HG03066 (cell line): ENCODE measurements around the gene SLC6A11.

Experiments
- ATAC-seq: cut with Tn5 transposase; IDR thresholded peaks from one replicate; pipeline ENCODE4 v1.9.1; 2021; ENCODE audit warnings: low read depth; ENCODE audit not compliant: unreplicated experiment

SLC6A11 gene

DNA sequence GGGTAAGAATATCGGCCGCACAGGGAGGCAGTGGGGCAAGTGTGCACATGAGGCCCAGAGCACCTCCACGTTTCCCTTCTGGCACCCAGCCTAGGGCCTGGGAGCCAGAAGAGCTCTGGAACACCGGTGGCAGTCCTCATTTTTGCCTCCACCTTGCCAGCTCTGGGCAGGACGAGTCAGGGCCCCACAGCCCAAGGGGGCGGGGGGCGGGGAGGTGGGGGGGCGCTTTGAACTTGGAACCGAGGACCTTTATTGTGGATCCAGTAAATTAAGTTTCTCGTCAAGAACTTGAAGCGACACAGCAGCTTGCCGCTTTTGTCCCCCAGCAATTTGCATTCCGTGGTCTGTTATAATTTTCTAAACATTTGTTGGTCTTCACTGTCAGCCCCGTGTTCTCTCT lies 66.8 kb downstream of the SLC6A11 start:
- no peak for ATAC-seq

DNA sequence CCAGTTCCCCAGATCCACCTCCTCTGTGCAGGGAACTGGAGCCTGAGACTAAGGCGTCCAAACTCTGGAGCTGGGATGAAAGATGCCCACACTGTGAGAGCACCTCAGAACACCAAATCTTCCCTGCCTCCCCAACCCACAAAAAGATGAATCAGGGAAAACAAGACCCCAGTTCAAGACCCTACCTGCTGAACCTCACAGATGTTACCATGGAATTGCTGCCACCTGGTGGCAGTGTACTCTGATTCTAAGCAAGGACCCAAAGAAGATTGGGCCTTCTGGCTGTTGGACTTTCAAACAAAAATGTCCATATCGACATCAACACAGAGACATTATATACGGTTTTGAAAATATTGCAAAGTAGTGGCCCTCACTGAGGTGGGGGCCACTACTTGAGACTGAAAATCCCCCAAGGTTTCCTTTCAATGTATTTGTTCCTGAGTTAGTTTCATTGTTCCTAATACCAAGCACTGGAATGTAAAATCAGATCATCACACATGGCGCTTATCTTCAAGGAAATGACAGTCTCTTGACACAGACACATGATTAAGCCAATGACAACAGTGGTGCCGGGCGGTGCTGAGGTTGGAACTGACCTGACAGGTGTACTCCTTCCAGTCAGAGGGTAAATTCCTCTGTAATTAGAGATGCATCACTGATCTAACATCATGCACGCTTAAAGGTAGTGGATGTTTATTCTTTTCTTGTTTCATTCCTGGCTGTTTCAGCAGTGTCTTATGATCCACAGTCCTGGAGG lies 67.6 kb downstream of the SLC6A11 start:
- ATAC-seq: no peak

DNA sequence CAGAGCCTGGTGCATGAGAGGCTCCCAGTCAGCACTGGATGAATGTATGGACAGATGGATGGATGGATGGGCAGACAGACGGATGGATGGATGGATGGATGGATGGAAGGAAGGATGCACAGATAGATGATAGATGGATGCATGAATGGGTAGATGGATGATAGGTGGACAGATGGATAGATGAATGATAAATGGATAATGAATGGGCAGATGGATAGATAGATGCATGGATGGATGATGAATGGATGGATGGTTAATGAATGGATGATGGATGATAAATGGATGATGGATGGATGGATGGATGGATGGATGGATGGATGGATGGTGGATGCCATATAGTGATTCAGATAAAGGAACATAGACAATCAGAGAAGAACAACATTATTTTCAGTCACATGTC lies 71.0 kb downstream of the SLC6A11 start:
- ATAC-seq: no peak

DNA sequence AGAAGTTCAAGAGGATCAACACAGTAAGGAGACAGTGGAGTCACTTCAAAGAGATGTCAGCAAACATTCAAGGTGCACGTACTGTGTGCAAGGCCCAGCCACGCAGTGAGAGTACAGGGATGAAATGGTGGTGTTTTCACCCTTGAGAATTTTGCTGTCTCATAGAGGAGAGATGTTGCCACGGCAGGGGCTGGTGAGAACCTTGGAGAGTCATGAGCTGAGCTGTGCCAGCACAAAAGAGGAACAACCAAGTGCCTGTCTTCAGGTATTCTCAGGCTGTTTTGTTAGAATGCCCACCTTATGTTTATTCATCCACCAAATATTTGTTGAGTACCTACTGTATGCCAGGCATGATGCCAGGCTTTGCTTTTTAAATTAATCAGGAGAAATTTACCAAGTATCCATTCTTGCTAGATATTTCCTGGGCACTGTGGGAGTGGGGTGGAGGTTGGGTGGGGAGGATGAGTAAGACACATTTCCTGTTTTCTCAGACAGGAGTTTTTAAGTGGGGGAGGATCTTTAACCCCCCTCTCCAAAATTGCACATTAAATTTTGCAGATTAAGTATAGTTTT lies 72.6 kb downstream of the SLC6A11 start:
- no peak for ATAC-seq

DNA sequence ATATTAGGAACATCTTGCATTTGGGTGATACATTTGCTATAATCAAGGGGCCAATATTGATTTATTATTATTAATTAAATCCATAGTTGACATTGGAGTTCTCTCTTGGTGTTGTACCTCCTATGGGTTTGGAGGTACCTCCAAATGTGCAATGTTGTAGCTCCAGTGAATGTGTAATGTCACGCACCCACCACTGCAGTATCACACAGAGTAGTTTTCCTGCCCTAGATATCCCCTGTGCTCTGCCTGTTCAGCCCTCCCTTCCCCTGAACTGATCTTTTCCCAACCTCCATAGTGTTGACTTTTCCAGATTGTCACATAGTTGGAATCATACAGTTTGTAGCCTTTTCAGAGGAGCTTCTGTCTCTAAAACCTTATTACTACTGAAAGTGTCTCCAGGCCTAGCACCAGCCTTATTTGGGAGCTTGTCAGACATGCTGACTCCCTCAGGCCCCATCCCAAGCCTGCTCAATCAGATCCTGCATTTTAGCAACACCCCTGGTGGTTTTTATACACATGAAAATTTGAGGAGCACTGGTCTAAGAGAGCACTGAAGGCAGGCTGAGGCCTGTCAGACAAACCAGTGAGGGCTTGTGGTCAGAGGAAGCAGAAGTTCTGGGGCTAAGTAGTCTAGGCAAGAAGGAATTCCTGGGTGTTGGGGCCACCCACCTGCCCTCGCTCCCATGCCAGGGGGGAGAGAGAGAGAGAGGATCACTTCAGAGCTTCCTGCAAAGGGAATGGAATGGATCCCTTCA lies 73.4 kb downstream of the SLC6A11 start:
- no peak for ATAC-seq

DNA sequence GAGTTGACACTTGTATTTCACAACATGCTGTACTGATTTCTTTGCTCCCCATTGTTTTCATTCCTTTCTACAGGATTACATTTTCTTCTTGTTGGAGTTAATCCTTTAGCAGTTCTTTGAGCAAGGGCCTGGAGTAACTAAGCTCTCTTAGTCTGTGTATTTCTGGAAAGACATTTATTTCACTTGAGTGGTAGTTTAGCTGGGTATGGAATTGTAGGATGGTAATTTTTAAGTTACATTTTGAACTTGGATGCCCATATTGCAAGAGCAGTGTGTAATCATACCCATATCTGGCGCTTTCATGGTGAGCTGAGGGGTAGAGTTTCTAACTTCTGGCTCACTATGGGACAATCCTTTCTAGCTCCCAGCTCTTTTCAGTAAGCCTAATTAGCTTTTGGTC lies 74.6 kb downstream of the SLC6A11 start:
- ATAC-seq: no peak

DNA sequence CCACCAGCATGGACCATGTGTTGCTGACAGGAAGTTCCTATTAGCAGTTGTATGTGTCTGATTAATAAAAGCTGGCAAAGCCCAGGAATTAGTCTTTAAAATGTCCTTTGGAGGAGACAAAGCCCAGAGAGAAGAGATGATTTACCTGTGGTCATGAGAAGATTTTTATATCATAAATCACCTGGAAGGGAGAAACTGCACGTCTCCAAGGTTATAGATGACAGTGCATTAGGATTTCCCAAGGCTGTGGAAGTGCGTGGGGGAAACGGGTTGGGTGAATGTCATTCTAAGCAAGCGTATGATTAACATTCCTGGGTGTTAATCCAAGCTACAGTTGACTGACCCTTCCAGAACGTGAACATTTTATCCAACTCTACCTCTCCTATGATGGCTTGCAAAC lies 76.6 kb downstream of the SLC6A11 start:
- no peak for ATAC-seq

DNA sequence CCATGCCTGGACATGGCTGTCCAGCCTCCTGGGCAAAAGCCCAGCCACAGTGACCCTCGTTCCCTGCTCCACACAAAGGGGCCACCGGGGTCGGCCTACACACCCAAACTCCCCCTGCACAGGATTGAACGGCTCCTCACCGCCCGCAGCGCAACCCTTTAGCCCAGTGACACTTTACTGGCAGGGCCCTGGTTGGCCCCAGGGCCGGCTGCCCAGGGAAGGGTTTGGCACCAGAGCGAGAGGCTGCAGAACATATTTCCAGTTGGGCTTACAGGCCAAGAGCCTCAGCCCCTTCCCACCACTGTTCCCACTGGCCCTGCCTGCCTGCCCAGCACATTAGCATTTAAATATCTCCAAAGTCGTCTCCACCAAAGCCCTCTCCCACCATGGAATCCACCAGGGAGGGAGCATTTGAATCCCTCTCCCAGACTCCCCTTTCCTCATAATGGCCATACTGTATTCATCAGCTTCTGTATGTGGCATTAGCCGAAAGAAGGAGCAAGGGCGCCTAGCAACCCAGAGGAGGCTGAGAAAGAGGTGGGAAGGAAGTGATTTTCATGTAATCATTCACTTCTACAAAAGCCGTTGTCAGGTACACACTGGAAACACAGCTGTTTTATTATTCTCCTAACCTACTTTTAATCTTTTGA lies 85.4 kb downstream of the SLC6A11 start:
- ATAC-seq: no peak

DNA sequence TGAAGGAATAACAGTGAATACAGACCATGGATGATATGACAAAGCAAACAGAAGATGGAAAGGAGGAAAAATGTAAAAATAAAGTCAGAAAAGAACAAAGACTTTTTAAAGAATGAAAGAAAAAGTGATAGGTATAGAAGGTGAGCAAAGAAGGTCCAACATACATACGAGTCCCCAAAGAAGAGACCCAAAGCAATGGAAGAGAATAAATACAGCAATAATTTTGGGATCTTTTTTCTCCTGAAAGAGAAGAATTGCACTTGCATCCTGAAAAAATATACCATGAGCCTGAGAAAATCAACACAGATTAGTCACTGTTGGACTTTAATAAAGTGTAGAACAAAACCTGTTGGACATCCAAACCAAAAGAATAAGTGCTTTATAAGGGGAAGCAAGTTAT lies 91.2 kb downstream of the SLC6A11 start:
- no peak for ATAC-seq

DNA sequence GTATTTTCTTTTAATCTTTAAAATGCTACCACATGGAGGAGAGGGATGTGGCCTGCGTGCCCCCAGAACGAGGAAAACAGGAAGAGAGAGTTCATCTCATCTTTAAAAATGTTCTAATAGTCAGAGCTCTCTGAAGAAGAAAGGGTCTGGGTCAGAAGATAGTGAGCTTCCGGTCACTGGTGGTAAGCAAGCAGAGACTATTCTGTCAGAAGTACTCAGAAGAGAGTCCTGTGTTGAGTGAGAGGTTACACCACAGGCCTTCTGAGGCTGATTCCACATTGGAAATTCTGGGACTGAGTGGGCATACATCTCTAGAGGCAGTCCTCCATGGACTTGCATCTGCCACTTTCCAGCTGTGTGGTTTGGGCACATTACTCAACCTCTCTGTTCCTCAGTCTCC lies 94.3 kb downstream of the SLC6A11 start:
- ATAC-seq: no peak

DNA sequence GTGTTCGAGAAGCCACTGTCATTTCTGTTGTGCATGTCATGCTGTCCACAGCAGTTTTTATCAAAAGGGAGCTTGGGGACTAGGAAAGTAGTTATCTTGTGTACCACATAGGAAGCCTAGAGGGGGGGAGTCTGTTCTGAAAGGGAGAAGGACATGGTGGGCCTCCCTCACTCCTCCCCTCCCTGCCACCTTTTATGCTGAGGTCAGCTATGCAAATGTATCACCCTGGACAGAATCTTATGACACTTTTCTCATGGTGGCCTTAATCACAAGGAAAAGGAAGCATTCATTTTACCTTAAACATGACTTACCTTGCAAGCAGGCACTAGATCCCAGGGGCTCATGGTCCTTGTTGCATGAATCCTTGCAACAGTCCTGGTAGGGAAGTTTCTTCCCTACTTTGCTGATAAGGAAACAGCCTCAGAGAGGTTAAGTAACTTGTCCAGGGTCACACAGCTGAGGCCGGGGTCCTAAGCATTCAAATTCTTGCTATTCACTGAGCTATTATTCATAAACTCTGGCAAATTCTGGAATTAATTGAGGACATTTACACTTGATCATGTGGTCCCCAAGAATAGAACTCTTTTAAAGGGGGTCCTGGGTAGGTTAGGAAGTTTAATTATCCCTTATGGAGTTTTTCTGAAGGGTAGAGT lies 95.4 kb downstream of the SLC6A11 start:
- no peak for ATAC-seq

DNA sequence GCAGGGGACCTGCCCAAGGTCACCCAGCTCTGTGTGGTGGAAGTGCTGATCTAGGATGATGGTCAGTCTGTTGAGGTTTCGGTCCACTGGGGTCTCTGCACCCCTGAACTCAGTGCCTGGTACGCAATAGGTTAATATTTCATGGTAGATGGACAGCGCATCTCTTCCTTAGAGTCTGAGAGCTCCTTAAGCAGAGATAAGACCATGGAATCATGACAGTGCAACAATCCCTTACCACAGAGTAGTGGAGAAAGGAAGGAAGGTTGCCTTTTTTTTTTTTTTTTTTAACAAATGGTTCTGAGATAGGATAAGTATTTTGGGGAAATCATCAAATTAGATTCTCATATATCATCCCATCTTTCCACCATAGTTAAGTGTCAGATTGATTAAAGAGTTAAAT lies 96.8 kb downstream of the SLC6A11 start:
- no peak for ATAC-seq

DNA sequence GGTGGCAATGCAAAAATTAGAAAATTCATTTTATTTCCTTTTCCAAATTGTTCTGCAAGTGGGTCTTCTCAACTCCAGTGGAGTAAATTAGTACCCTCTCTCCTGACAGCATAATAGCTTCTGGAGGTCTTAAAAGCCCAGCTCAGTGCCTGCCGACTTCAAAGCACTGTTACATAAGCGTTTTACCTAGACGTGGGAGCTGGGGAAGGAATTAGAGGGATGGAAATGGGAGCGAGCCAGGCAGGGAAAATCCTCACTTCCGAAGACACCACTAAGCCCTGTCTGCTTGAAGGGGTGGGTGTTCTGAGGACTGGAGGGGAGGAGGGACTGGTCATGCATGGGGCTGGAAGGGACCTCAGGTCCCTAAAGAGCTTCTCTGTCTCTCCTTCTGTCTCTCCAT lies 99.3 kb downstream of the SLC6A11 start:
- ATAC-seq: no peak

DNA sequence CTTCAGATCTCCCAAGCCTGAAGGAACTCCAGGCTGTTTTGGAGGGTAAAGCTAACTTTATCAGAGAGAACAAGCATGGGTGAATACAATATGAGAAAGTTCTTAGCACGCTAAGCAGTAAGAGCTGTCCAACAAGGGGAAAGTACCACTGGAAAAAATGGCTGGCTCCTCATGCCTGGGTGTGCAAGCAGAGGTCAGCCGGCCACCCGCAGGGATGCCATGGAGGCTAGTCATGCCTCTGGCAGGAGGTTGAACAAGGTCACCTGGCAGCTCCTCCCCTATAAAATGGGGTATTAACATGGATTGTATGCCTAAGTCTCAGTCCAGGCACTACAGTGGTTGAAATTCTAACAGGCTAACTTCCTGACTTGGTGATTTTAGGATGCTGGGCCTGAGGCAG lies 101.1 kb downstream of the SLC6A11 start:
- ATAC-seq: no peak

DNA sequence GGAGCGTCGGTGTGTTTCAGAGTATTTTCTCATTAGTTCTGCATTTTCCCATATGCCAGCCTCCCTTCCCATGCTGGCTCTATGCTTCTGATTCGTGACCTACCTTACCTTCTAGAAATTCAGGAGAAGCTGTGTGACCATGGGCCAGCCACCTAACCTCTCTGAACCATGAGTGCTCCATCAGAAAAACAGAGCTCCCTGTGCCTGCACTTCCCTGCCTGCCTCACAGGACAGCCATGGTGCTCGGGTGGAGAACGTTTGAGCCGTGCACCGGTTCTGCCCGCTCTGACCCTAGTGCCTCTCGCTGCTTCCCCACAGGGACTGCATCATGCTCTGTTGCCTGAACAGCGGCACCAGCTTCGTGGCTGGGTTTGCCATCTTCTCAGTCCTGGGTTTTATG lies 102.0 kb downstream of the SLC6A11 start:
- no peak for ATAC-seq

DNA sequence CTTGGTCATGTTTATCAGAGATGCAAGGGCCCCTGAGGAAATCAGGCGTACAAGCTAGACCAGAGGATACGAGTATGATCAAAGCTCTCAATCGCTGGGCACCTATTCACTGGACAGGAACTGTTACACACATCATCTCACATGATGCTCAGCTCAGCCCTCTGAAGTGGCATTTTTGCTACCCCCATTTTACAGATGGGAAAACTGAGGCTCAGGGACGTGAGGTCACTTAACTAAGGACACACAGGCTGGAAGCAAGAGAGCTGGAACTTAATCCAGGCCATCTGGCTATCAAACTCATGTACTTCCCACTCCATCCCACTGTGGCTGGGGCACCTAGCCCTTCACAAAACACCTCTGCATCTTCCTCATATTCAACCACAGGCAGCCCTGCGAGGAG lies 103.6 kb downstream of the SLC6A11 start:
- no peak for ATAC-seq

DNA sequence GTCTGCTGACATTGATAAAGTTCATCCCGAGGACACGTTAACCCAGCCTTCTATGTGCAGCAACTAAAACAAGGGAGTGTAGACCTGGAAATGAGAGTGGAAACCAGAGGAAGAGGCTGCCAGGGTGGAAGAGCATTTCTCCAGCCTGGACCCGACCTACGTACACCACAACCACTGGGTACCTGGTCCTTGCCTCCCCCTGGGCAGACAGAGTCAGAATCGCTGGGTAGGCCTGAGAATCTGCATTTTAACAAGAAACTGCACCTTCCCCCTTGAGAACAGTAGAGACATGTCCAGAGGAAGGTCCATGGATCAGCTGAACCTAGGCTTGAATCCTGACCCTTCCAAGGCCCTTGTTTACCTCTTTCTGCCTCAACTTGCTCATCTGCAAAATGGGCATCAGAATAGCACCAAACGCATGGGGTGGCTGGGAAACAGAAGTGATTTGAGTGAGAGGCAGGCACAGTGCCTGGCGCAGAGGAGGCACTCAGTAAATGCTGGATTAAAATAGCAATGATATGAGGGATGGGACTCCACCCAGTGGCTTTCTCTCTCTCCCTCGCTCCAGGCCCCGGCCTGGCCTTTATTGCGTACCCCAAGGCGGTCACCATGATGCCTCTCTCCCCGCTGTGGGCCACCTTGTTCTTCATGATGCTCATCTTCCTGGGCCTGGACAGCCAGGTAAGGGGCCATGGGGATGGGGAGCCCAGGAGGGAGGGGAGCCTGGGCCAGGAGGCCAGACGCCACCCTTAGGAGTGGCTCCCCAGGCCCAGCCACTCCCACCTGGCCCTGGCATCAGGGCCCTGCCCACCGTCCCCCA lies 109.6 kb downstream of the SLC6A11 start:
- no peak for ATAC-seq

DNA sequence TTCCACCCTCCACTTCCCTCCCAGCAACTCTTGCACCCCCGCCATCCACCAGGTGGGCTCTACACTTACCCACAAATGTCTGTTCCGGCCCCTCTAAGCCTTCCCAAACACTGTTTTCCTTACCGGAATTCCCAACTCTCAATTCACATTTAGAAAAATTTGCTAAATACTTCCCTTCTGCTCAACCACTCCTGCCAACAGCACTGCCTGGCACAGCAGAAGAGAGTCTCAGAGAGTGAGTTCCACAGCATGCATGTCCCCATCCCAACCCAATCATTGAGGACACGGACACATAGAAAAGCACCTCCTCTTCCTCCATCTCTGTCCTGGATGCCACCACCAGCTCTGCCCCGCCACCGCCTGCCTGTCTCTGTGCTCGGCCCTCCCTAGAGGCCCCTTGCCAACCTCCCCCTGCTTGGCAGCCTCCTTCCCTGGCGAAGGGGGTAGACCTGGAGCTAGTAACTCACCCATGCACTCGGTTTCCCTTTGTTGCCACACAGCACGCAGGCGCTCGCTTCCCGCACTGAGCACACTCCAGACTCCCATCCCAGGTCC lies 110.3 kb downstream of the SLC6A11 start:
- ATAC-seq: no peak

DNA sequence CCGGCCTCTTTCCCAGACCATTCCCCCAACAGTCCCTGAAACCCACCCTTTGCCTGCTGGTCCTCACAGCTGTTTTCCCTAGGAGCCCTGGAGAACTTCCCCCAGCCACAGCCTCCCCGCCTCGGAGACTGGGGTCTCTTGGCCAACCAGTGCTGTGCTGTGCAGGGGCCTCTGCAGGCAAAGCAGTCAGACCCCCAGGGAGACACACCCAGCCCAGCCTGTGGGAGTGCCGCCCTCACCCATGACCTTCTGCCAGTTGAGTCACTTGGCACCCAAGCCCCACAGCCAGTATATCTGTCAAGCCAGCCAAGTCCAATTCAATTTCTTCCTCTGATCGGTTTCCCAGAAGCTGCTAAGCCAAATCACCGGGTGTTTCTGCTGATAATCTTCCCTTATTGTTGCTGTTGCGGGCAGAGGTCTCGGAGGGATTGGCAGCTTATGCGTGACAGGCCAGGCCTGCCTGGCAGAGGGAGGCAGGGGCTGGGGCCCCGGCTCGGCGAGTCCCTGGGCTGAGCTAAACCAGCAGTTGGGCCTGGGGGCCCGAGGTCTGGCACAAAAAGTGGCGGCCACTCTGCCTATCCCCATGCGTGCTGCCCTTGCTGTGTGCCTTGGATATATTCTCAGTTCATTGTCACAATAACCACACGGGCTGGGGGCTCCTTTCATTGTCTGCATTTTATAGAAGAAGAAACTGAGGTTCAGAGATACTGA lies 110.9 kb downstream of the SLC6A11 start:
- ATAC-seq: no peak
